K562 (cell line): Measurements from ENCODE around the gene POMGNT1. TPM values are rescaled to one million over a fixed set of nuclear protein-coding genes. Genes with fewer than 3 reads are reported as not detected.
A peak's percentile ranks its signal among the peaks of the same experiment; 100 is the strongest.

Source experiments
- BHLHE40 ChIP-seq: IDR thresholded peaks from 2 replicates; pipeline ENCODE4 v1.6.1; 2011; ENCODE audit warnings: low read length, improper control_type of control experiment
- CBFA2T2 ChIP-seq: fragments of 450-650 bp; conservative IDR thresholded peaks from 2 replicates; pipeline ENCODE4 v1.6.1; 2017; ENCODE audit warnings: mild to moderate bottlenecking
- CEBPB ChIP-seq: fragments of 450-650 bp; IDR thresholded peaks from 2 replicates; pipeline ENCODE4 v1.6.1; 2016; ENCODE audit warnings: missing genetic modification characterization, missing compliant biosample characterization
- HDAC8 ChIP-seq: fragments of 450-650 bp; IDR thresholded peaks from 2 replicates; pipeline ENCODE4 v1.6.1; 2016; ENCODE audit warnings: mild to moderate bottlenecking, missing genetic modification characterization, moderate library complexity, missing compliant biosample characterization
- KLF10 ChIP-seq: fragments of 250-450 bp; sonication (Bioruptor Pico); IDR thresholded peaks from 2 replicates; pipeline ENCODE4 v1.6.1; 2021; ENCODE audit warnings: matching md5 sums
- MXI1 ChIP-seq: IDR thresholded peaks from 2 replicates; pipeline ENCODE4 v1.6.1; 2011; ENCODE audit warnings: low read depth, mild to moderate bottlenecking, improper control_type of control experiment, low read length
- NCOR1 ChIP-seq: fragments of 450-650 bp; IDR thresholded peaks from 2 replicates; pipeline ENCODE4 v1.6.1; 2016; ENCODE audit warnings: mild to moderate bottlenecking, moderate library complexity
- ZNF584 ChIP-seq: fragments of 200-800 bp; sonication (Bioruptor generic); IDR thresholded peaks from 2 replicates; pipeline ENCODE4 v1.6.1; 2016; ENCODE audit warnings: low read depth, mild to moderate bottlenecking, missing genetic modification characterization, missing compliant biosample characterization
- polyA plus RNA-seq, 8 experiments: library from polyadenylated mRNA; depleted of rRNA in 4 of 8; stranded (reverse) in 5 of 8; unstranded in 3 of 8; fragments of >200 nt; fragmentation: Nextera tagmentation in 2 of 8; fragmentation: Illumina TruSeq in 1 of 8; extraction: Ambion mirVana in 2 of 8; extraction: Trizol in 1 of 8; gene quantifications; 2 replicates each; pipeline versions ENCODE4 v1.2.1 to v1.2.3, GENCODE V29; 2011 to 2014; ENCODE audit warnings: inconsistent platforms in 1 of 8, missing spikeins in 1 of 8
- total RNA-seq, 7 experiments: library from RNA; depleted of rRNA in 6 of 7; stranded (reverse); fragments of >200 nt in 6 of 7; fragmentation: Illumina TruSeq in 2 of 7; extraction: Trizol in 2 of 7; gene quantifications; 2 replicates each; pipeline versions ENCODE4 v1.2.1 to v1.2.3, GENCODE V29; 2011 to 2021; ENCODE audit warnings: low replicate concordance in 1 of 7
- TF ChIP-seq, protein P1 (sequence below): fragments of 450-650 bp; conservative IDR thresholded peaks from 2 replicates; pipeline ENCODE4 v1.6.1; 2016; ENCODE audit warnings: missing genetic modification characterization, low read depth, mild to moderate bottlenecking, missing compliant biosample characterization, moderate library complexity
- TF ChIP-seq, protein P2 (sequence below), 3 experiments: fragments of 200-800 bp in 1 of 3; fragments of 250-450 bp in 1 of 3; fragments of 450-650 bp in 1 of 3; sonication (Bioruptor Pico) in 1 of 3; sonication (Bioruptor generic) in 1 of 3; formaldehyde crosslinking in 1 of 3; IDR thresholded peaks; 2 replicates each; pipeline versions ENCODE4 v1.6.1 to v1.8.0; 2016 to 2022; ENCODE audit warnings: mild to moderate bottlenecking in 2 of 3, missing genetic modification characterization in 2 of 3, missing compliant biosample characterization in 1 of 3, moderate library complexity in 1 of 3
- TF ChIP-seq, protein P3 (sequence below): fragments of 250-450 bp; sonication (Bioruptor Pico); IDR thresholded peaks from 2 replicates; pipeline ENCODE4 v1.8.0; 2021; ENCODE audit warnings: moderate library complexity, mild to moderate bottlenecking, inconsistent platforms
- TF ChIP-seq, protein P4 (sequence below): fragments of 450-650 bp; formaldehyde crosslinking; conservative IDR thresholded peaks from 2 replicates; pipeline ENCODE4 v1.4.0; 2022; ENCODE audit warnings: mild to moderate bottlenecking, missing genetic modification characterization
- TF ChIP-seq, protein P5 (sequence below): fragments of 450-650 bp; IDR thresholded peaks from 2 replicates; pipeline ENCODE4 v1.6.1; 2016; ENCODE audit warnings: missing biosample characterization, missing genetic modification characterization
- TF ChIP-seq, protein P6 (sequence below): fragments of 250-450 bp; sonication (Bioruptor Pico); IDR thresholded peaks from 2 replicates; pipeline ENCODE4 v1.5.0; 2020; ENCODE audit warnings: mild to moderate bottlenecking, borderline replicate concordance

Gene POMGNT1
- total and polyA plus RNA-seq, 9 of the 15 experiments (the other 6 are each of a cell fraction or from before 2014, with no cell fraction given): 14.1 to 58.9 (median 37.8) TPM

DNA sequence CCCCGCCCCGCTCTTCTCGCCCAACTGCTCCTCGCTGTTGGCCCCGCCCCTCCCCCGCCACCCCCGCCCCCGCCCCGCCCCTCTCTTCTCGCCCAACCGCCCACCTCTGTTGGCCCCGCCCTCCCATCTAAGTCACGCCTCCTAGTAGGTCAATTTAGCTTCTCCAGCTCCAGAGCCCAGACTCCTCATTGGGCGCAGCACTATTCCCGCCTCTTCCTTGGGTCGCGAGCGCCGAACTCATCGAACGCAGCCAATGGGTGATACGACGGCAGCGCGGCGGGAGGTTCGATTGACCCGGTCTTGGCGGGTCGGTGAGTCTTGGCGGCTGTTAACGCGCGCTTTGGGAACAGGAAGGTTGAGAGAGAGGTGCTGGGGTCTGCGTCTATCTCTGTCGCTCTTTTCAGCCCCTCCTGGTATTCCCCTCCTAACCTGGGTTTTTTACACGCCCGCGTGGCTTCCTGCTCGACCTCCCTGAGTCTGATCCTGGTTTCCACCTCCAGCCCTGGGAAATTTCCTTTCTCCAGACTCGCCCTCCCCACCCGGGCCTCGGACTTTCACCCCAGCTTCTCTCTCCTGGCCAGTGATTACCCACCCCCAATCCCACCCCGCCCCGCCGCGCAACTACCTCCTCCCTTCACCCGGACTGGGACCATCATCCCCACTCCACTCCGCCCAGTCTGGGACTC lies 49.3 kb upstream of the POMGNT1 start, which contains the start of gene RAD54L (continued):
- TF ChIP-seq BHLHE40: peak; percentile 64
- no peak for TF ChIP-seq ZNF584 (CRISPR knock-in tag)
- TF ChIP-seq, protein P1, sequence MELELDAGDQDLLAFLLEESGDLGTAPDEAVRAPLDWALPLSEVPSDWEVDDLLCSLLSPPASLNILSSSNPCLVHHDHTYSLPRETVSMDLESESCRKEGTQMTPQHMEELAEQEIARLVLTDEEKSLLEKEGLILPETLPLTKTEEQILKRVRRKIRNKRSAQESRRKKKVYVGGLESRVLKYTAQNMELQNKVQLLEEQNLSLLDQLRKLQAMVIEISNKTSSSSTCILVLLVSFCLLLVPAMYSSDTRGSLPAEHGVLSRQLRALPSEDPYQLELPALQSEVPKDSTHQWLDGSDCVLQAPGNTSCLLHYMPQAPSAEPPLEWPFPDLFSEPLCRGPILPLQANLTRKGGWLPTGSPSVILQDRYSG: no peak
- TF ChIP-seq HDAC8 (tag): no peak
- peak; percentile 70 for TF ChIP-seq MXI1
- TF ChIP-seq, protein P2, sequence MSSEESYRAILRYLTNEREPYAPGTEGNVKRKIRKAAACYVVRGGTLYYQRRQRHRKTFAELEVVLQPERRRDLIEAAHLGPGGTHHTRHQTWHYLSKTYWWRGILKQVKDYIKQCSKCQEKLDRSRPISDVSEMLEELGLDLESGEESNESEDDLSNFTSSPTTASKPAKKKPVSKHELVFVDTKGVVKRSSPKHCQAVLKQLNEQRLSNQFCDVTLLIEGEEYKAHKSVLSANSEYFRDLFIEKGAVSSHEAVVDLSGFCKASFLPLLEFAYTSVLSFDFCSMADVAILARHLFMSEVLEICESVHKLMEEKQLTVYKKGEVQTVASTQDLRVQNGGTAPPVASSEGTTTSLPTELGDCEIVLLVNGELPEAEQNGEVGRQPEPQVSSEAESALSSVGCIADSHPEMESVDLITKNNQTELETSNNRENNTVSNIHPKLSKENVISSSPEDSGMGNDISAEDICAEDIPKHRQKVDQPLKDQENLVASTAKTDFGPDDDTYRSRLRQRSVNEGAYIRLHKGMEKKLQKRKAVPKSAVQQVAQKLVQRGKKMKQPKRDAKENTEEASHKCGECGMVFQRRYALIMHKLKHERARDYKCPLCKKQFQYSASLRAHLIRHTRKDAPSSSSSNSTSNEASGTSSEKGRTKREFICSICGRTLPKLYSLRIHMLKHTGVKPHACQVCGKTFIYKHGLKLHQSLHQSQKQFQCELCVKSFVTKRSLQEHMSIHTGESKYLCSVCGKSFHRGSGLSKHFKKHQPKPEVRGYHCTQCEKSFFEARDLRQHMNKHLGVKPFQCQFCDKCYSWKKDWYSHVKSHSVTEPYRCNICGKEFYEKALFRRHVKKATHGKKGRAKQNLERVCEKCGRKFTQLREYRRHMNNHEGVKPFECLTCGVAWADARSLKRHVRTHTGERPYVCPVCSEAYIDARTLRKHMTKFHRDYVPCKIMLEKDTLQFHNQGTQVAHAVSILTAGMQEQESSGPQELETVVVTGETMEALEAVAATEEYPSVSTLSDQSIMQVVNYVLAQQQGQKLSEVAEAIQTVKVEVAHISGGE (CRISPR knock-in tag; IDR thresholded peaks at IDR 0.05): no peak
- TF ChIP-seq NCOR1: 0 out of 2 replicates have a peak, but pooled peaks have one; percentile 47
- TF ChIP-seq, protein P3, sequence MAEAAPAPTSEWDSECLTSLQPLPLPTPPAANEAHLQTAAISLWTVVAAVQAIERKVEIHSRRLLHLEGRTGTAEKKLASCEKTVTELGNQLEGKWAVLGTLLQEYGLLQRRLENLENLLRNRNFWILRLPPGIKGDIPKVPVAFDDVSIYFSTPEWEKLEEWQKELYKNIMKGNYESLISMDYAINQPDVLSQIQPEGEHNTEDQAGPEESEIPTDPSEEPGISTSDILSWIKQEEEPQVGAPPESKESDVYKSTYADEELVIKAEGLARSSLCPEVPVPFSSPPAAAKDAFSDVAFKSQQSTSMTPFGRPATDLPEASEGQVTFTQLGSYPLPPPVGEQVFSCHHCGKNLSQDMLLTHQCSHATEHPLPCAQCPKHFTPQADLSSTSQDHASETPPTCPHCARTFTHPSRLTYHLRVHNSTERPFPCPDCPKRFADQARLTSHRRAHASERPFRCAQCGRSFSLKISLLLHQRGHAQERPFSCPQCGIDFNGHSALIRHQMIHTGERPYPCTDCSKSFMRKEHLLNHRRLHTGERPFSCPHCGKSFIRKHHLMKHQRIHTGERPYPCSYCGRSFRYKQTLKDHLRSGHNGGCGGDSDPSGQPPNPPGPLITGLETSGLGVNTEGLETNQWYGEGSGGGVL (CRISPR knock-in tag): no peak
- TF ChIP-seq, protein P4, sequence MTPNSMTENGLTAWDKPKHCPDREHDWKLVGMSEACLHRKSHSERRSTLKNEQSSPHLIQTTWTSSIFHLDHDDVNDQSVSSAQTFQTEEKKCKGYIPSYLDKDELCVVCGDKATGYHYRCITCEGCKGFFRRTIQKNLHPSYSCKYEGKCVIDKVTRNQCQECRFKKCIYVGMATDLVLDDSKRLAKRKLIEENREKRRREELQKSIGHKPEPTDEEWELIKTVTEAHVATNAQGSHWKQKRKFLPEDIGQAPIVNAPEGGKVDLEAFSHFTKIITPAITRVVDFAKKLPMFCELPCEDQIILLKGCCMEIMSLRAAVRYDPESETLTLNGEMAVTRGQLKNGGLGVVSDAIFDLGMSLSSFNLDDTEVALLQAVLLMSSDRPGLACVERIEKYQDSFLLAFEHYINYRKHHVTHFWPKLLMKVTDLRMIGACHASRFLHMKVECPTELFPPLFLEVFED (CRISPR knock-in tag): no peak
- no peak for TF ChIP-seq CBFA2T2
- TF ChIP-seq, protein P5, sequence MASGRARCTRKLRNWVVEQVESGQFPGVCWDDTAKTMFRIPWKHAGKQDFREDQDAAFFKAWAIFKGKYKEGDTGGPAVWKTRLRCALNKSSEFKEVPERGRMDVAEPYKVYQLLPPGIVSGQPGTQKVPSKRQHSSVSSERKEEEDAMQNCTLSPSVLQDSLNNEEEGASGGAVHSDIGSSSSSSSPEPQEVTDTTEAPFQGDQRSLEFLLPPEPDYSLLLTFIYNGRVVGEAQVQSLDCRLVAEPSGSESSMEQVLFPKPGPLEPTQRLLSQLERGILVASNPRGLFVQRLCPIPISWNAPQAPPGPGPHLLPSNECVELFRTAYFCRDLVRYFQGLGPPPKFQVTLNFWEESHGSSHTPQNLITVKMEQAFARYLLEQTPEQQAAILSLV (tag): no peak
- no peak for TF ChIP-seq CEBPB (tag)
- TF ChIP-seq, protein P6, sequence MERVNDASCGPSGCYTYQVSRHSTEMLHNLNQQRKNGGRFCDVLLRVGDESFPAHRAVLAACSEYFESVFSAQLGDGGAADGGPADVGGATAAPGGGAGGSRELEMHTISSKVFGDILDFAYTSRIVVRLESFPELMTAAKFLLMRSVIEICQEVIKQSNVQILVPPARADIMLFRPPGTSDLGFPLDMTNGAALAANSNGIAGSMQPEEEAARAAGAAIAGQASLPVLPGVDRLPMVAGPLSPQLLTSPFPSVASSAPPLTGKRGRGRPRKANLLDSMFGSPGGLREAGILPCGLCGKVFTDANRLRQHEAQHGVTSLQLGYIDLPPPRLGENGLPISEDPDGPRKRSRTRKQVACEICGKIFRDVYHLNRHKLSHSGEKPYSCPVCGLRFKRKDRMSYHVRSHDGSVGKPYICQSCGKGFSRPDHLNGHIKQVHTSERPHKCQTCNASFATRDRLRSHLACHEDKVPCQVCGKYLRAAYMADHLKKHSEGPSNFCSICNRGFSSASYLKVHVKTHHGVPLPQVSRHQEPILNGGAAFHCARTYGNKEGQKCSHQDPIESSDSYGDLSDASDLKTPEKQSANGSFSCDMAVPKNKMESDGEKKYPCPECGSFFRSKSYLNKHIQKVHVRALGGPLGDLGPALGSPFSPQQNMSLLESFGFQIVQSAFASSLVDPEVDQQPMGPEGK (CRISPR knock-in tag): no peak
- no peak for TF ChIP-seq KLF10 (CRISPR knock-in tag)
